ENCODE measurements around the gene CEND1.

GRCh38 chr11:821512-822371 lies 31.9 kb upstream of the CEND1 start:
- TF ChIP-seq CTCF (IDR thresholded peaks at IDR 0.05; ENCODE audit: low read depth, low read length, poor library complexity, severe bottlenecking) (no peak), EZH2phosphoT487 (IDR thresholded peaks at IDR 0.05; ENCODE audit: borderline replicate concordance, low read length) (no peak)

Measured in DOHH2 (cell line).